Daoy (cell line): ENCODE data around the gene PLCD3. TPM values are rescaled to one million over a fixed set of nuclear protein-coding genes. Genes with fewer than 3 reads are reported as not detected.

ENCODE experiments used
- DNase-seq: peaks from one replicate; pipeline ENCODE4 v3.0.0-alpha.2; 2015; ENCODE audit warnings: low read depth
- total RNA-seq: library from RNA; depleted of rRNA; stranded (reverse); fragments of >200 nt; shearing (Covaris generic); gene quantifications from 2 replicates; pipeline ENCODE4 v1.2.3, GENCODE V29; 2014; rRNA removed

Gene PLCD3
- total RNA-seq, 1 experiment from 2014 or later: 8.7 TPM

- no peak for DNase-seq
Measured at GRCh38 chr17:45073414-45074070, 58.8 kb downstream of the PLCD3 start.

- peak; percentile 11 for DNase-seq
Measured at GRCh38 chr17:45070809-45071208, 61.5 kb downstream of the PLCD3 start.

GRCh38 chr17:45070001-45070400, 62.3 kb downstream of the PLCD3 start:
- DNase-seq: no peak

- DNase-seq: no peak
Measured at GRCh38 chr17:45067637-45068036, 64.7 kb downstream of the PLCD3 start.

GRCh38 chr17:45063198-45063597, 69.1 kb downstream of the PLCD3 start:
- no peak for DNase-seq

- no peak for DNase-seq
Measured at GRCh38 chr17:45061606-45062205, 70.6 kb downstream of the PLCD3 start.

GRCh38 chr17:45060797-45061605, 71.3 kb downstream of the PLCD3 start, which contains the start of gene NMT1:
Gene NMT1, plus strand, starts transcription at chr17:45061317. Its CDS starts 13 bp downstream, at chr17:45061330.
- DNase-seq: peak; percentile 99

GRCh38 chr17:45060382-45060796, 71.9 kb downstream of the PLCD3 start:
- DNase-seq: no peak

Other genes starting within 250 kb of the PLCD3 start
- 176 and 293 TPM in 2 replicates for gene EFTUD2, start 233.1 kb downstream of the PLCD3 start, total RNA-seq
- 2.4 TPM in 1 of 2 replicates, not detected in the other for gene GFAP, start 217.0 kb downstream of the PLCD3 start, total RNA-seq
- gene KIF18B, start 184.7 kb downstream of the PLCD3 start, total RNA-seq: 4.9 and 8.4 TPM in 2 replicates
- gene C1QL1, start 164.2 kb downstream of the PLCD3 start, total RNA-seq: 1.2 and 4.9 TPM in 2 replicates
- gene DCAKD, start 80.9 kb downstream of the PLCD3 start, total RNA-seq: 25.7 and 47.8 TPM in 2 replicates
- gene NMT1, start 71.2 kb downstream of the PLCD3 start, total RNA-seq: 112 and 640 TPM in 2 replicates
- gene ACBD4, start 3.2 kb upstream of the PLCD3 start, total RNA-seq: 0.57 TPM in 1 of 2 replicates, not detected in the other
- 4.4 and 7.2 TPM in 2 replicates for gene HEXIM1, start 16.0 kb upstream of the PLCD3 start, total RNA-seq
- 1.7 and 3.4 TPM in 2 replicates for gene HEXIM2, start 29.4 kb upstream of the PLCD3 start, total RNA-seq
- 6.3 and 9.2 TPM in 2 replicates for gene FMNL1, start 89.4 kb upstream of the PLCD3 start, total RNA-seq
- not detected in 2 replicates for gene SPATA32, start 129.6 kb upstream of the PLCD3 start, total RNA-seq
- 11.3 and 13.9 TPM in 2 replicates for gene MAP3K14, start 184.5 kb upstream of the PLCD3 start, total RNA-seq